HFFc6 (cell line): ENCODE results near the gene AQR. TPM values are rescaled to one million over a fixed set of nuclear protein-coding genes. Genes with fewer than 3 reads are reported as not detected.
A peak's percentile ranks its signal among the peaks of the same experiment; 100 is the strongest.
"Not testable (repeated sequence)": the region's sequence is repeated elsewhere in the genome, so short reads cannot be mapped to it uniquely, and the experiment has no call there.

Experiments used
- DNase-seq: peaks from one replicate; pipeline ENCODE4 v3.0.0-alpha.2; 2018
- H3K27ac Mint-ChIP-seq: 2 replicates; pipeline ENCODE4 v1.8.0; 2020; ENCODE audit warnings: mild to moderate bottlenecking, mixed read lengths
- H3K27me3 Mint-ChIP-seq: 2 replicates; pipeline ENCODE4 v1.8.0; 2021; ENCODE audit warnings: mild to moderate bottlenecking, moderate library complexity, mixed read lengths; ENCODE audit not compliant: insufficient read depth
- H3K36me3 Mint-ChIP-seq: 2 replicates; pipeline ENCODE4 v1.8.0; 2021; ENCODE audit warnings: low read depth, mixed read lengths
- H3K4me1 Mint-ChIP-seq: 2 replicates; pipeline ENCODE4 v1.8.0; 2020; ENCODE audit warnings: low read depth, mixed read lengths
- H3K4me3 Mint-ChIP-seq: 2 replicates; pipeline ENCODE4 v1.8.0; 2020; ENCODE audit warnings: mild to moderate bottlenecking, moderate library complexity, mixed read lengths
- H3K9me3 Mint-ChIP-seq: 2 replicates; pipeline ENCODE4 v1.8.0; 2020; ENCODE audit warnings: mild to moderate bottlenecking, mixed read lengths
- CTCF ChIP-seq: fragments of 200-600 bp; sonication (generic); IDR thresholded peaks from 2 replicates; pipeline ENCODE4 v1.5.0; 2021; ENCODE audit warnings: antibody characterized with exemption, mild to moderate bottlenecking
- total RNA-seq, 6 experiments: library from RNA; stranded (reverse); fragmentation: NEBNext Ultra II Directional; extraction: Animal tissue kit (Norgen Biotek cat#: 25700); gene quantifications; 2 replicates in 1 of 6; 3 replicates in 5 of 6; pipeline ENCODE4 v1.2.3, GENCODE V29; 2021

Gene AQR
- total RNA-seq, 6 experiments from 2014 or later = 24.9 to 31.1 (median 28.9) TPM

DNA sequence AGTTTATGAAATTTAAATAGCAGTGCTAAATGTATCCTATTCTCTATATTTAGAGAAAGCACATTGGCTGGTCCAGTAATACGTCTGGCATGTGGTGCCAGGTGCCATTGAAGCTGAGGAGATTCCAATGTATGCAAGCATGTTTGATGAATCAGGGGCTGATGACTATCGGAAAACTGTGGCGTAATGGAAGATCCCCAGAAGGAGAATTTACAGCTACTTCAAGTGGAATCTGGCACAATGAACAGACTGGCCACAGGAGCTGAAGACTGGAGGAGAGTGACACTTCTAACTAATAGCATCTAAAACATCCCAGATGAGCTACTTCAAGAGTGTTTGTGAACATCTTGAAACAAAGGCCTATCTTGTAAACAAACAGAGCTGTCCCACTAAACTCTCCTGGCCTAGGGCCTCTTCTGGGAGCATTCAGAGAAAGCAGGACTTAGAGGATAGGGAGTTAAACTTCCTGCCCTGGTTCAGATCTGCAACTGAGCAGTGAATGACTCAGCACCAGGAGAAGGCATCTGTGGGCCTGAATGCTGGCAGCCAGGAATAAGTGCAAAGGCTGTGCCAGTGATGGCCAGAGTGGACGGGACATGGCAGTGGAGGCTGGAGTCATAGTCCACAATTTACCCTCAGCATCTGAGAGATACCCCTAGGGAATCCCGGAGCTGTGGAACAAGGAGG is 159.0 kb downstream of the AQR start:
- Mint-ChIP-seq H3K4me1 (peaks cover 90% of the 10 kb centered on the region), H3K27ac (peak overlapping the region; percentile 100), H3K27me3 (no peaks in the 10 kb centered on the region; the same call in 1 of the 2 replicates), H3K9me3 (peaks cover 13% of the 10 kb centered on the region; the same call in 1 of the 2 replicates), H3K4me3 (peak overlapping the region; percentile 84), H3K36me3 (peaks cover 13% of the 10 kb centered on the region)
- no peak for TF ChIP-seq CTCF
- DNase-seq = peak; percentile 97

GRCh38 chr15:34809186-34809585 is 160.4 kb downstream of the AQR start:
- Mint-ChIP-seq H3K27me3 (no peaks in the 10 kb centered on the region; the same call in 1 of the 2 replicates), H3K36me3 (peaks cover 13% of the 10 kb centered on the region), H3K9me3 (peaks cover 13% of the 10 kb centered on the region; the same call in 1 of the 2 replicates), H3K4me3 (no peak overlapping the region), H3K4me1 (peaks cover 89% of the 10 kb centered on the region), H3K27ac (peak overlapping the region; percentile 100; the same call in 1 of the 2 replicates)
- no peak for DNase-seq
- no peak for TF ChIP-seq CTCF

GRCh38 chr15:34808016-34808415 is 161.5 kb downstream of the AQR start:
- H3K4me1 Mint-ChIP-seq = peaks cover 89% of the 10 kb centered on the region
- no peak for TF ChIP-seq CTCF

GRCh38 chr15:34807241-34807640 is 162.3 kb downstream of the AQR start:
- DNase-seq, H3K27ac Mint-ChIP-seq, H3K4me3 Mint-ChIP-seq, H3K27me3 Mint-ChIP-seq: not testable (repeated sequence)
- Mint-ChIP-seq H3K36me3 (peaks cover 13% of the 10 kb centered on the region), H3K9me3 (peaks cover 13% of the 10 kb centered on the region; the same call in 1 of the 2 replicates), H3K4me1 (peaks cover 81% of the 10 kb centered on the region)

More at GRCh38 chr15:34808016-34808415, 161.5 kb downstream of the AQR start:
- Mint-ChIP-seq H3K4me3 (no peak overlapping the region), H3K36me3 (peaks cover 13% of the 10 kb centered on the region), H3K27me3 (no peaks in the 10 kb centered on the region; the same call in 1 of the 2 replicates), H3K27ac (peak overlapping the region; percentile 45; the same call in 1 of the 2 replicates), H3K9me3 (peaks cover 13% of the 10 kb centered on the region; the same call in 1 of the 2 replicates)
- DNase-seq = no peak

- DNase-seq = no peak
- Mint-ChIP-seq H3K9me3 (peaks cover 13% of the 10 kb centered on the region; the same call in 1 of the 2 replicates), H3K4me1 (peaks cover 68% of the 10 kb centered on the region), H3K27me3 (no peaks in the 10 kb centered on the region), H3K36me3 (peaks cover 13% of the 10 kb centered on the region), H3K4me3 (no peak overlapping the region), H3K27ac (no peak overlapping the region)
- no peak for TF ChIP-seq CTCF
These were observed 164.8 kb downstream of the AQR start for GRCh38 chr15:34804776-34805175.

- no peaks in the 10 kb centered on the region for H3K27me3 Mint-ChIP-seq
- peaks cover 13% of the 10 kb centered on the region; the same call in 1 of the 2 replicates for H3K9me3 Mint-ChIP-seq
- H3K4me3 Mint-ChIP-seq = no peak overlapping the region
- H3K27ac Mint-ChIP-seq = no peak overlapping the region
- peaks cover 68% of the 10 kb centered on the region for H3K4me1 Mint-ChIP-seq
- H3K36me3 Mint-ChIP-seq = peaks cover 13% of the 10 kb centered on the region
- TF ChIP-seq CTCF = no peak
- DNase-seq = no peak
These were observed 165.4 kb downstream of the AQR start for GRCh38 chr15:34804113-34804512.
